IMR-90 (cell line): Measurements from ENCODE around the gene MARCHF9.

Source experiments
- BHLHE40 ChIP-seq: fragments of 150-350 bp; IDR thresholded peaks from 2 replicates; pipeline ENCODE4 v1.6.1; 2016; ENCODE audit warnings: mild to moderate bottlenecking, low read depth, low read length
- CTCF ChIP-seq: conservative IDR thresholded peaks from 2 replicates; pipeline ENCODE4 v1.5.1; 2012; ENCODE audit warnings: mild to moderate bottlenecking, low read depth, low read length, improper control_type of control experiment
- MAFK ChIP-seq: IDR thresholded peaks from 2 replicates; pipeline ENCODE4 v1.6.1; 2012; ENCODE audit warnings: low read depth, low read length, improper control_type of control experiment

GRCh38 chr12:57763881-57764661, 9.2 kb downstream of the MARCHF9 start:
- TF ChIP-seq CTCF, result no peak
- no peak for TF ChIP-seq BHLHE40
- TF ChIP-seq MAFK, result no peak
